SK-N-MC (cell line): ENCODE data around the gene FBXO8.

Experiments used
- EZH2 ChIP-seq: fragments of 200-600 bp; sonication (generic); IDR thresholded peaks from one replicate; pipeline ENCODE4 v1.6.1; 2017; ENCODE audit warnings: antibody characterized with exemption
- POLR2AphosphoS5 ChIP-seq: IDR thresholded peaks from 2 replicates; pipeline ENCODE4 v1.6.1; 2012; ENCODE audit warnings: mild to moderate bottlenecking, low read depth, low read length, borderline replicate concordance

GRCh38 chr4:174193438-174194374, 89.8 kb downstream of the FBXO8 start:
- no peak for TF ChIP-seq POLR2AphosphoS5
- no peak for TF ChIP-seq EZH2
